Skeletal muscle cell (primary cell): Measurements from ENCODE around the gene CGAS.
"Not testable (repeated sequence)": the region's sequence is repeated elsewhere in the genome, so short reads cannot be mapped to it uniquely, and the experiment has no call there.

Experiments used
- DNase-seq: peaks from one replicate; pipeline ENCODE4 v3.0.0-alpha.2; 2010; ENCODE audit warnings: low read depth
- H3K4me3 ChIP-seq: 2 replicates; pipeline ENCODE4 v1.5.1; 2011; ENCODE audit warnings: low read depth, mild to moderate bottlenecking, control low read depth, low read length, moderate library complexity

CGAS gene

DNA sequence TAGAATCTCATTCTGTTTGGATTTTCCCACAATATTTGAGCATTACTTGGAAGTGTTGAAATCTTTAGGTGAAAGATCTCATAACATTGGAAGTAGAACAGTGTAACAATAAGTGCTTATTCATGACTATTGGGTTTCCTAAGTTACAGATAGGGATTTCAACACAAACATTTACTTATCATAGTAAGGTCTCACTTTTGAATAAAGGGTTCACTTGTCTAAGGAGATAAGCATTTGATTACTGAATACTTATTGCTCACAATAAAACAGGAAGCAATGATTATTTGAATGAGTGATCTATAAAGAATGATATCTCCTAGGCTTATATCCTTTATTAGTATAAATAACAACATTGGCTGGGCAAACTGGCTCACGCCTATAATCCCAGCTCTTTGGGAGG, 42.7 kb downstream of the CGAS start:
- no peak overlapping the region for H3K4me3 ChIP-seq
- no peak for DNase-seq

DNA sequence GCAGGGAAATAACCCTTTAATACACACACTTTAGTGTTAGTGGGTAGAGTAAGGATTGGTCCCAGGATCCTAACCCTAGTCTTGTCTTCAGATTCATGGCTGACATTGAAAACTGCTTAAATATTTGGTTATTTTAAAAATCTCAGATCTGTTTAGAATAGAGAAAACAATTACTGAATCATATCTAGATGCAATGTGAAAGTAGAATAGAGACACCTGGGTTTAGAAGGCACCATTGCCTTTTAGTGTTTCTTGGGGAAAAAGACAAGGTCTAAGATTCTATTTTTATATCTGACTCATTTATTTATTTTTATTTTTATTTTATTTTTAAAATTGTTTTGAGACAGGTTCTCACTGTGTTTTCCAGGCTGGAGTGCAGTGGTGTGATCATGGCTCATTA, 51.4 kb downstream of the CGAS start:
- no peak overlapping the region for H3K4me3 ChIP-seq
- DNase-seq: no peak

DNA sequence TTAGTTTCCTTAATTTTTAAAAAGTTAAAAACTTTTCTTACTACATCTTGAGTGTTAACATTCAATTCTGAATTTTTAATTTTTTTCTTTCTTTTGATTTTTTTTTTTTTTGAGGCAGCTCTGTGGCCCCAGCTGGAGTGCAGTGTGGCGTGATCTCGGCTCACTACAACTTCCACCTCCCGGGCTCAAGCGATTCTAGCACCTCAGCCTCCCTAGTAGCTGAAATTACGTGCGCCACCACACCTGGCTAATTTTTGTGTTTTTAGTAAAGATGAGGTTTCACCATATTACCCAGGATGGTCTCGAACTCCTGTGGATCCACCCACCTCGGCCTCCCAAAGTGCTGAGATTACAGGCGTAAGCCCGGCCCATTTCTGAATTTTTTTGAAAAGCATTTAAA, 56.2 kb downstream of the CGAS start:
- DNase-seq: no peak
- H3K4me3 ChIP-seq: no peak overlapping the region

DNA sequence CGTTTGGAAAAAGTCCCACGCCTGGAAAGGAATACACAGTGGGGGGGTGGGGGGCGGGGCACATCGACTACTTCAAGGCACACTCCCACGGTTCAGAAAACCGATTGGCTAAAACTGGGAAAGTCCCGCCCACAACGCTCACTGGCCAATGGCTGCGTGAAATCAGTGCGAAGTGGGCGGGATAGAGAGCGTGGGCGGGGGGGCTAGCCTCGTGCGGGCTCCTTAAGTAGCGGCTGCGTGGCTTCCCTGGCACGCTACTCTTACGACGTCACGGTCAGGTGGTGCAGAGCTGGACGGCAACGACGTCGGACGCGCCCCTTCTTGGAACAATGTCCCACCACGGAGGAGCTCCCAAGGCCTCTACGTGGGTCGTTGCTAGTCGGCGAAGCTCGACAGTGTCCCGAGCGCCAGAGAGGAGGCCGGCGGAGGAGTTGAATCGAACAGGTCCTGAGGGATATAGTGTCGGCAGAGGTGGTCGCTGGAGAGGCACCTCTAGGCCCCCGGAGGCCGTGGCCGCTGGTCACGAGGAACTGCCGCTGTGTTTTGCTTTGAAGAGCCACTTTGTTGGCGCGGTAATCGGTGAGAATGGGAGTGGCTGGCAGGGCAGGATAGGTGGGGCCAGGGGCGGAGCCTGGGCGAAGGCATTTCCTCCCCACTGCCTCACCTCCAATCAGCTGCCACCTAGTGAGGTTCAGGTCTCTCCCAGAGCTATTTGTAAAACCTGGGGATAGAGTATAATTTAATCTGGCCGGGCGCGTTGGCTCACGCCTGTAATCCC, 57.3 kb downstream of the CGAS start, which contains the start of gene DDX43:
TSS of gene DDX43 (plus strand) at position 252 of the 778 bp plus-strand sequence. CDS start at position 330, 78 bp downstream.
- H3K4me3 ChIP-seq: no peak within 1 kb of the TSS
- DNase-seq: no peak

DNA sequence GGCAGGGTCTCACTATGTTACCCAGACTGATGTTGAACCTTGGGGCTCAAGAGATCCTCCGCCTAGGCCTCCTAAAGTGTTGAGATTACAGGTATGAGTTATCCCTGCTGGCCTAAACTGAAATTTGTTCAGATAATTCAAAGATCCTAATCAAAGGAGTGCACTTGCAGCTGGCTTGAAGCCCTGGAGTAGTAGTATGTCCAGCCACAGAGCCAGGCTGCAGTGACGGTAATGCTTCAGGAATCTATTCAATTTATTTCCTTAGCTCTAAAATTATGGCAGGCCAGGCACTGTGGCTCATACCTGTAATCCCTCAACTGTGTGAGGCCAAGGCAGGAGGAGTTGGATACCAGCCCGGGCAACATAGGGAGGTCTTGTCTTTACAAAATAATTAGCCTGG, 58.8 kb downstream of the CGAS start:
- no peak for DNase-seq
- H3K4me3 ChIP-seq: no peak overlapping the region

DNA sequence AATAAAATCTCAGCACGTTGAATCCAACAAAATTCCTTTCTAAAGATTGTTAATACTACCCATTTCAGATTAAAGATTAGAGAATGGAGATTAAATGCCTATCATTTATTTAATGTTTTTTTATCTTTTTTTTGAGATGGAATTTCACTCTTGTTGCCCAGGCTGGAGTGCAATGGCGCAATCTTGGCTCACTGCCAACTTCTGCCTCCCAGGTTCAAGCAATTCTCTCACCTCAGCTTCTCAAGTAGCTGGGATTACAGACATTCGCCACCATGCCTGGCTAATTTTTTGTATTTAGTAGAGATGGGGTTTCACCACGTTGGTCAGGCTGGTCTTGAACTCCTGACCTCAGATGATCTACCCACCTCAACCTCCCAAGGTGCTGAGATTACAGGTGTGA, 59.9 kb downstream of the CGAS start:
- not testable (repeated sequence) for DNase-seq

DNA sequence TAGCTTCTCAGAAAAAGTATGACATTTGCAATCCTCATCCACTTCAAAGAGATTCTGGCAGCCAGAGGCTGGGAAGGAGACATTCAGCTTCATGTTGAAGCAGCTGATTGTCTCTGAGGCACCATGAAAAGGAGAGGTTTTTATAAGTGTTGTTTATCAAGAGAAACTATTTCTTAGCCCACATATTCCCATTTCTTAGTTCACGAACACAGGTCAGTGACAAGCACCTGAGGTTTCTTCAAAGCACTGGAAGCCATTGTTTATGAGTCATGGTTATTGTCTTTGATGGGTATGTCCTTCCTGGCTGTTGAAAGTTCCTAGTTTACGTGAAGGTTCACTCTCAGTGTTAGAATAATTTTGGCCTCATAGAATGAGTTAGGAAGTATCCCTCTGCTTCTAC, 60.4 kb downstream of the CGAS start:
- no peak for DNase-seq
- H3K4me3 ChIP-seq: no peak overlapping the region

More for the DNA sequence above, 59.9 kb downstream of the CGAS start:
- H3K4me3 ChIP-seq: not testable (repeated sequence)

DNA sequence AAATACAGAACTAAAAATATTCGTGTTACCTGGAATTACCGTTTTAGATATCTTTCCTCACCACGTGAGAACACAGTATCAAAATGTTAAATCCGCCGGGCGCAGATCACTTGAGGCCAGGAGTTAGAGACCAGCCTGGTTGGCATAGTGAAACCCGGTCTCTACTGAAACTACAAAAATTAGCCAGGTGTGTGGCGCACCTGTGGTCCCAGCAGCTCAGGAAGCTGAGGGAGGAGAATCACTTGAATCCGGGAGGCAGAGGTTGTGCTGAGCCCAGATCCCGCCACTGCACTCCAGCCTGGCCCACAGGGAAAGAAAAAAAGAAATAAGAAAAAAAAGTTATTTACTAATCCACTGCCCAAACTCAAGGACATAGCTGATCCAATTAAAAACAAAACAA, 62.2 kb downstream of the CGAS start:
- no peak overlapping the region for H3K4me3 ChIP-seq
- no peak for DNase-seq

DNA sequence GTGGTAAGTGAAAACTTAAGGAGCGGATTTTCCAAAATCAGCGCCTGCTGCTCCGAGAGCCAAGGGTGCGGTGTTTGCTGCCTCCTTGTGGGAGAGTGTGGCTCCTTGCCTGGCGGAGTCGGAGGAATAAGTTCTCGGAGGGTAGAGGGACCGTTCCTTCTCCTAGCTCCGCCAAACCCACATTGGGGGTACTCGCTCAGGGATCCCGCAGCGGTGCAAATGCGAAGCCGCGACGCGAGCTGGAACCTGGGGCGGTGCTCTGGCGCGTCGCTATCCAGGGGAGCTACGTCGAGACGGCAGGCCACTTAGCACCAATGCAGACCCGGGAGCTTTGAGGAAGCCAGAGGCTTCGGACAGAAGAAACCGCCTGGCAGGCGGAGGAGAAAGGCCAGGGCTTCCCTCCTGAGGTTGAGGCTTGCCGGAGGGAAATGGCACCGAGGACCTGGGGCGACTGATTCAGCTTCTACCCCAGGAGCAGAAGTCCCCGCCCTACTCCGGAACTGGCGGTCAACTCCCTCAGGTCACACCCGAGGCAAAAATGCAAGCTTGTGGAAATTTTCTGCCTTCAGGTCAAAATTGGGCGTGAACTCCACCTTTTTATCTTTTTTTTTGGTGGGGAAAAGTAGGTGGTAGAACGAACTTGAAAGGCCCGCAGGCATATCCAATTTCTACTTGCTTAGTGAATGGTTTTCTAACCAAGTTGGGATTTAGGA, 63.1 kb downstream of the CGAS start:
- H3K4me3 ChIP-seq: peak overlapping the region; percentile 60
- peak; percentile 4 for DNase-seq

DNA sequence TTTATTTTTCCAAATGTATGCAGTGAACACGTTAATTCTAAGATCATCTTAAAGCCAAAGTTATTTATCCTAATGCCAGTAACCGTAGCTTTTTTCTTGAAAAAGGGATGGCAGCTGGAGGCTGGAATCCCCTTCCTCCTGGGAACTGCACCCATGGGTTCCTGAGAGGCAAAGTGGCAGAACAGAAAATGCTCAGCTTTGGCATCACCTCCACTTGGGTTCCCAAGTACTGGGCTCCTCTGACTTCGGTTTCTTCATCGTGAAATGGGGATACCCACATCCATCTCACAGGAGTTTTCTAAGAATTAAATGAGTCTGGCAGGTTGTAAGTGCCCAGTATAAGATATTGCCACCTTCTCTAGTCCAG, 63.7 kb downstream of the CGAS start:
- no peak for DNase-seq
- H3K4me3 ChIP-seq: peak overlapping the region; percentile 60

DNA sequence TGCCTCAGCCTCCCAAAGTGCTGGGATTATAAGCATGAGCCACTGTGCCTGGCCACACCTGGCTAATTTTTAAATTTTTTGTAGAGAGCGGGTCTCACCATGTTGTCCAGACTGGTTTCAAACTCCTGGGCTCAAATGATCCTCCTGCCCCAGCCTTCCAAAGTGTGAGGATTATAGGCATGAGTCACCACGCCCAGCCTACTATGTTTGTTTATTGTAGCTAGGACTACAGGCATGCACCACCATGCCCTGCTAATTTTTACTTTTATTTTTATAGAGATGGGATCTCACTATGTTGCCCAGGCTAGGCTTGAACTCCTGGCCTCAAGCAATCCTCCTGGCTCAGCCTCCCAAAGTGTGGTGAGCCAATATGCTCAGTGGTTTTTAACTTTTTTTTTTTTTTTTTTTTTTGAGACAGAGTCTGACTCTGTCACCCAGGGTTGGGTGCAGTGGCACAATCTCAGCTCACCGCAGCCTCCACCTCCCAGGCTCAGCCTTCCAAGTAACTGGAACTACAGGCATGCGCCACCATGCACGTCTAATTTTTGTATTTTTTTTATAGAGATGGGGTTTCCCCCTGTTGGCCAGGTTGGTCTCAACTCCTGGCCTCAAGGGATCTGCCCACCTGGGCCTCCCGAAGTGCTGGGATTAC, 69.5 kb downstream of the CGAS start:
- DNase-seq: no peak
- H3K4me3 ChIP-seq: no peak overlapping the region

DNA sequence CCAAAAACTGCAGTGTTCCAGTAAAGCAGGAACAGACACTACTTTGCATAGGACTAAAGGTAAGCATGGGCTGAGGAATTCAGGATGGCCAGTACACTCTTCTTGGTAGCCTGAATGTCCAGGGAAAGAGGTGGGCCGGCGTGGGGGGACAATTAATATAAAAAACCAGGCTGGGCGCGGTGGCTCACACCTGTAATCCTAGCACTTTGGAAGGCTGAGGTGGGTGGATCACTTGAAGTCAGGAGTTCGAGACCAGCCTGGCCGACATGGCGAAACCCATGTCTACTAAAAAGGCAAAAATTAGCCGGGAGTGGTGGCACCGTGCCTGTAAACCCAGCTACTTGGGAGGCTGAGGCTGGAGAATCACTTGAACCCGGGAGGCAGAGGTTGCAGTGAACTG, 70.6 kb downstream of the CGAS start:
- H3K4me3 ChIP-seq, DNase-seq: not testable (repeated sequence)

DNA sequence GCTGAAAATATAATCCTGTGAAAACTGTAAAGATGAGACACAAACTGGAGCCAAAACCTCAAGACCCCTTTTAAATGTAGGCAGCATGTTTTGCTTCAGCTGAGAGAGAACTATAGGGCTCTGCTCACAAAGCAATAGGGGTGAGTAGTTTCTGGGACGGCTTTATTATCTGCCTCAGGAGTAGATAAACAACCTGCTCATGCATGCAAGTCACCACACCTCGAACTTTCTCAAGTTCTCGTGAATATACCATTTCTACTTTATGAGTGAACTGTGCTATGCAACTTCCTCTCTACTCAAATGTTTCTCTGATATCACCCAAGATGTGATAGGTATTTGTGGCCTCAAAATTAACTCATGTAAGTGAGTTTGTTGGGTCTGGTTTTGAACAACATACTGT, 74.9 kb downstream of the CGAS start:
- no peak overlapping the region for H3K4me3 ChIP-seq
- DNase-seq: no peak

DNA sequence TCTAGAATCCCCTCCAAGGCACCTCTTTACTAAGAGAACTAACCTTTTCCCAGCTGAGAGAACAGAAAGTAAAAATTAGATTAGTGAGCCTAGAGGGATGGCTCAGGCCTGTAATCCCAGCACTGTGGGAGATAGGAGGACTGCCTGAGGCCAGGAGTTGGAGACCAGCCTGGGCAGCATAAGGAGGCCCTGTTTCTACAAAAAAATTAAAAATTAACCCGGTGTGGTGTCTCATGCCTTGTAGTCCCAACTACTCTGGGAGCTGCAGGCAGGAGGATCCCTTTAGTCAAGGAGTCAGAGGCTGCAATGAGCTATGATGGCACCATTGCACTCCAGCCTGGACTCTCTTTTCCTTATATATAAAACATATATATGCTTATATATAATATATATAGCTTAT, 76.9 kb downstream of the CGAS start:
- no peak for DNase-seq
- H3K4me3 ChIP-seq: no peak overlapping the region
